K562 (cell line): Measurements from ENCODE around the gene TRIM75. TPM values are rescaled to one million over a fixed set of nuclear protein-coding genes. Genes with fewer than 3 reads are reported as not detected.

Source experiments
- ATAC-seq: fragments of 200-7000 bp; cut with Tn5 transposase; 3 replicates; pipeline ENCODE4 v1.9.1; 2020; ENCODE audit warnings: moderate library complexity
- BruUV-seq: library from RNA; stranded (reverse); fragments of 400-500 nt; replicated peaks from 2 replicates; lab custom pipeline; 2021; lab: Mats Ljungman, UMichigan
- CTCF ChIA-PET: fragments of 300-600 bp; formaldehyde crosslinking; extraction: SDS; loops from one replicate; lab custom pipeline; 2021; ENCODE audit warnings: low intra/inter-chr PET ratio; lab: Yijun Ruan, JAX
- POLR2A ChIA-PET: fragments of 300-600, 350-650 bp; sonication (Branson Sonifier 250); formaldehyde crosslinking; extraction: SDS; loops from one replicate; lab custom pipeline; 2021; ENCODE audit warnings: antibody characterized with exemption, inconsistent platforms; lab: Yijun Ruan, JAX
- DNase-seq, 4 experiments: peaks; one replicate each; pipeline versions ENCODE4 v3.0.0 to v3.0.0-alpha.2; 2011 to 2018; ENCODE audit warnings: low spot score in 3 of 4, mixed read lengths in 3 of 4; ENCODE audit errors: extremely low read depth in 1 of 4
- FAIRE-seq: peaks from 2 replicates; lab custom pipeline; 2011; peaks lifted over from hg19 to GRCh38; lab: Jason Lieb, UNC
- H2AFZ ChIP-seq: 2 replicates; pipeline ENCODE4 v1.6.0; 2011; ENCODE audit warnings: low read depth, low read length, control low read depth, inconsistent platforms
- H3K27ac ChIP-seq: fragments of 200-600 bp; 3 replicates; pipeline ENCODE4 v1.8.0; 2011; ENCODE audit warnings: low read depth, mild to moderate bottlenecking, control low read depth, inconsistent platforms, low read length, moderate library complexity, mixed read lengths; ENCODE audit errors: extremely low read depth
- H3K27me3 ChIP-seq, 2 experiments: fragments of 300-600 bp in 1 of 2; 2 replicates in 1 of 2; 3 replicates in 1 of 2; pipeline versions ENCODE4 v1.6.0 to v1.8.0; 2011; ENCODE audit warnings: inconsistent platforms in 2 of 2, low read length in 2 of 2, mild to moderate bottlenecking in 1 of 2, mixed read lengths in 1 of 2, moderate library complexity in 1 of 2; ENCODE audit not compliant: control insufficient read depth in 2 of 2, insufficient read depth in 2 of 2
- H3K36me3 ChIP-seq: fragments of 300-600 bp; 3 replicates; pipeline ENCODE4 v1.8.0; 2011; ENCODE audit warnings: mild to moderate bottlenecking, low read length, inconsistent platforms; ENCODE audit not compliant: control insufficient read depth, insufficient read depth
- H3K4me1 ChIP-seq, 2 experiments: fragments of 200-600 bp in 1 of 2; replicated peaks in 1 of 2; 2 replicates in 1 of 2; 3 replicates in 1 of 2; pipeline versions ENCODE4 v1.5.1 to v1.8.0; 2011; ENCODE audit warnings: inconsistent platforms in 2 of 2, low read length in 2 of 2, mild to moderate bottlenecking in 1 of 2, mixed read lengths in 1 of 2, moderate library complexity in 1 of 2; ENCODE audit not compliant: control insufficient read depth in 2 of 2, insufficient read depth in 2 of 2
- H3K4me2 ChIP-seq: 2 replicates; pipeline ENCODE4 v1.6.1; 2011; ENCODE audit warnings: low read length, control low read depth, inconsistent platforms, mixed read lengths; ENCODE audit not compliant: insufficient read depth
- H3K4me3 ChIP-seq: fragments of 200-600 bp; sonication (generic), shearing (Covaris generic); 2 replicates; pipeline ENCODE4 v1.5.1; 2016; ENCODE audit warnings: control low read depth, inconsistent platforms
- H3K79me2 ChIP-seq: fragments of 200-600 bp; 3 replicates; pipeline ENCODE4 v1.8.0; 2011; ENCODE audit warnings: low read length, inconsistent platforms; ENCODE audit not compliant: control insufficient read depth, insufficient read depth
- H3K9ac ChIP-seq, 2 experiments: 2 replicates each; pipeline versions ENCODE4 v1.6.0 to v1.6.1; 2011; ENCODE audit warnings: low read depth in 2 of 2, low read length in 2 of 2, control low read depth in 1 of 2, inconsistent platforms in 1 of 2, mild to moderate bottlenecking in 1 of 2, mixed read lengths in 1 of 2; ENCODE audit not compliant: insufficient read depth in 1 of 2
- H3K9me1 ChIP-seq: one replicate; pipeline ENCODE4 v1.6.0; 2011; ENCODE audit warnings: inconsistent platforms, mild to moderate bottlenecking, low read length, moderate library complexity; ENCODE audit not compliant: control insufficient read depth, insufficient read depth
- H3K9me3 ChIP-seq: replicated peaks from 2 replicates; pipeline ENCODE4 v1.5.1; 2011; ENCODE audit warnings: low read depth, low read length, inconsistent platforms; ENCODE audit not compliant: control insufficient read depth, insufficient read depth
- H4K20me1 ChIP-seq: replicated peaks from 2 replicates; pipeline ENCODE4 v1.6.1; 2011; ENCODE audit warnings: low read length, inconsistent platforms, mixed read lengths; ENCODE audit not compliant: control insufficient read depth, insufficient read depth
- CTCF ChIP-seq, 3 experiments: IDR thresholded peaks in 2 of 3; conservative IDR thresholded peaks in 1 of 3; 2 replicates each; pipeline ENCODE4 v1.5.1; 2011 to 2012; ENCODE audit warnings: low read length in 3 of 3, mild to moderate bottlenecking in 3 of 3, control low read depth in 2 of 3, improper control_type of control experiment in 1 of 3, inconsistent platforms in 1 of 3, low read depth in 1 of 3, mixed read lengths in 1 of 3, moderate library complexity in 1 of 3; ENCODE audit not compliant: insufficient read depth in 2 of 3
- MYNN ChIP-seq, 2 experiments: sonication (generic); formaldehyde crosslinking in 1 of 2; IDR thresholded peaks; 2 replicates each; pipeline versions ENCODE4 v1.5.0 to v1.6.1; 2016 to 2020; ENCODE audit warnings: antibody characterized with exemption in 1 of 2, missing genetic modification reagents in 1 of 2
- RAD21 ChIP-seq, 2 experiments: fragments of 250-450 bp in 1 of 2; fragments of 450-650 bp in 1 of 2; sonication (Bioruptor Pico) in 1 of 2; formaldehyde crosslinking in 1 of 2; IDR thresholded peaks in 1 of 2; conservative IDR thresholded peaks in 1 of 2; 2 replicates each; pipeline versions ENCODE4 v1.4.0 to v1.8.0; 2020 to 2022; ENCODE audit warnings: mild to moderate bottlenecking in 2 of 2, moderate library complexity in 1 of 2
- SAFB ChIP-seq: fragments of 200-400 bp; formaldehyde crosslinking; IDR thresholded peaks from 2 replicates; pipeline ENCODE4 v1.6.1; 2017; ENCODE audit warnings: low read depth, low read length, borderline replicate concordance
- ZNF436 ChIP-seq: fragments of 250-450, 450-650 bp; sonication (Bioruptor Pico); formaldehyde crosslinking; IDR thresholded peaks from 2 replicates; pipeline ENCODE4 v1.7.0; 2020; ENCODE audit warnings: mild to moderate bottlenecking
- WGBS: fragments of 100-300 bp; shearing (Covaris generic); methylation state at CpG from one replicate; pipeline ENCODE4 v1.1.6; 2016; ENCODE audit warnings: low coverage, mixed read lengths; ENCODE audit not compliant: insufficient coverage; ENCODE audit errors: missing lambda C conversion rate; 5-methylcytosine and 5-hydroxymethylcytosine counted together
- in situ Hi-C: fragments of 300-500 bp; cut with MboI; formaldehyde crosslinking; loops from 4 replicates; pipeline ENCODE4 v1.15.0; 2018; ENCODE audit warnings: inconsistent platforms, mixed read lengths
- intact Hi-C: fragments of 100-400 bp; cut with micrococcal nuclease; formaldehyde crosslinking; loops from 2 replicates; pipeline ENCODE4 v1.14.2; 2022
- polyA plus RNA-seq, 8 experiments: library from polyadenylated mRNA; depleted of rRNA in 4 of 8; stranded (reverse) in 5 of 8; unstranded in 3 of 8; fragments of >200 nt; fragmentation: Nextera tagmentation in 2 of 8; fragmentation: Illumina TruSeq in 1 of 8; extraction: Ambion mirVana in 2 of 8; extraction: Trizol in 1 of 8; gene quantifications; 2 replicates each; pipeline versions ENCODE4 v1.2.1 to v1.2.3, GENCODE V29; 2011 to 2014; ENCODE audit warnings: inconsistent platforms in 1 of 8, missing spikeins in 1 of 8
- total RNA-seq, 7 experiments: library from RNA; depleted of rRNA in 6 of 7; stranded (reverse); fragments of >200 nt in 6 of 7; fragmentation: Illumina TruSeq in 2 of 7; extraction: Trizol in 2 of 7; gene quantifications; 2 replicates each; pipeline versions ENCODE4 v1.2.1 to v1.2.3, GENCODE V29; 2011 to 2021; ENCODE audit warnings: low replicate concordance in 1 of 7

Gene TRIM75
- total and polyA plus RNA-seq, 9 of the 15 experiments (the other 6 are each of a cell fraction or from before 2014, with no cell fraction given), result not detected

GRCh38 chr4:165060938-165061337 is 7.3 kb downstream of the TRIM75 start:
- H3K9ac ChIP-seq, result no peak overlapping the region
- DNase-seq, result no peak
- peaks cover 7 to 15% of the 10 kb centered on the region in 2 experiments; a peak in 3 of 5 replicates for H3K27me3 ChIP-seq
- no peak overlapping the region for H3K4me3 ChIP-seq
- H2AFZ ChIP-seq, result no peak overlapping the region
- no peak for ATAC-seq
- BruUV-seq, result no TSS peak
- H3K36me3 ChIP-seq, result no peaks in the 10 kb centered on the region
- no peak overlapping the region for H3K27ac ChIP-seq
- FAIRE-seq, result no peak
- ChIA-PET POLR2A (no interaction called here), CTCF (no interaction called here)
- TF ChIP-seq RAD21 (CRISPR knock-in tag; conservative IDR thresholded peaks at IDR 0.05 in 1 of 2, IDR thresholded peaks at IDR 0.05 in 1 of 2) (peak in 1 of 2 experiments; percentile 23; a peak in 2 of 4 replicates), MYNN (IDR thresholded peaks at IDR 0.05) (no peak), MYNN (CRISPR knock-in tag; IDR thresholded peaks at IDR 0.05) (no peak), CTCF (IDR thresholded peaks at IDR 0.05 in 2 of 3, conservative IDR thresholded peaks at IDR 0.05 in 1 of 3; ENCODE audit: insufficient read depth in 2 of 3, low read depth in 1 of 3, low read length in 3 of 3) (peak in 2 of 3 experiments; percentile 18 to 33; a peak in 2 of 6 replicates), ZNF436 (CRISPR knock-in tag) (no peak), SAFB (no peak)
- WGBS, result 0% methylated on average over 1 of the region's 1 CpG
- in situ Hi-C loops, result no loop called here
- no peaks in the 10 kb centered on the region for H3K4me1 ChIP-seq
- H3K9me3 ChIP-seq, result no peaks in the 10 kb centered on the region
- no peaks in the 10 kb centered on the region for H3K9me1 ChIP-seq
- H3K79me2 ChIP-seq, result no peaks in the 10 kb centered on the region
- H4K20me1 ChIP-seq, result no peaks in the 10 kb centered on the region
- intact Hi-C loops, result no loop called here
- H3K4me2 ChIP-seq, result no peak overlapping the region
